Liver (tissue), 3 donors: ENCODE data around the gene MYO10.
A peak's percentile ranks its signal among the peaks of the same experiment; 100 is the strongest.

Experiments used
- CTCF ChIP-seq: fragments of 150-350 bp; IDR thresholded peaks from 2 replicates; pipeline ENCODE4 v1.5.1; 2017; ENCODE audit warnings: improper control_type of control experiment, low read depth, low read length; ENCODE audit not compliant: missing input control
- EGR1 ChIP-seq, 2 donors: IDR thresholded peaks; 2 replicates each; pipeline ENCODE4 v1.6.1; 2016 to 2018; ENCODE audit warnings: antibody characterized with exemption in 2 of 2, low read depth in 2 of 2
- FOXA2 ChIP-seq: IDR thresholded peaks from 2 replicates; pipeline ENCODE4 v1.6.1; 2016; ENCODE audit warnings: antibody characterized with exemption
- GABPA ChIP-seq, 2 donors: IDR thresholded peaks in 1 of 2; conservative IDR thresholded peaks in 1 of 2; 2 replicates each; pipeline ENCODE4 v1.6.1; 2016; ENCODE audit warnings: antibody characterized with exemption in 2 of 2, mild to moderate bottlenecking in 1 of 2, moderate library complexity in 1 of 2
- HNF4G ChIP-seq: IDR thresholded peaks from 2 replicates; pipeline ENCODE4 v1.6.1; 2016; ENCODE audit warnings: antibody characterized with exemption
- JUND ChIP-seq, 2 donors: IDR thresholded peaks; 2 replicates each; pipeline ENCODE4 v1.6.1; 2016; ENCODE audit warnings: antibody characterized with exemption in 2 of 2
- RAD21 ChIP-seq, 2 donors: IDR thresholded peaks; 2 replicates each; pipeline ENCODE4 v1.6.1; 2016; ENCODE audit warnings: antibody characterized with exemption in 2 of 2, mild to moderate bottlenecking in 2 of 2
- SP1 ChIP-seq: IDR thresholded peaks from 2 replicates; pipeline ENCODE4 v1.6.1; 2018; ENCODE audit warnings: antibody characterized with exemption, mild to moderate bottlenecking
- TAF1 ChIP-seq: conservative IDR thresholded peaks from 2 replicates; pipeline ENCODE4 v1.6.1; 2016; ENCODE audit warnings: antibody characterized with exemption, mild to moderate bottlenecking
- YY1 ChIP-seq: IDR thresholded peaks from 2 replicates; pipeline ENCODE4 v1.6.1; 2016; ENCODE audit warnings: antibody characterized with exemption, mild to moderate bottlenecking
- donor health status: healthy.
- donor health status: healthy.

GRCh38 chr5:16690243-16690852 is 245.7 kb downstream of the MYO10 start:
- TF ChIP-seq YY1 (no peak), CTCF (peak; percentile 19), GABPA (IDR thresholded peaks at IDR 0.05 in 1 of 2, conservative IDR thresholded peaks at IDR 0.05 in 1 of 2) (no peak), RAD21 (IDR thresholded peaks at IDR 0.05) (peak; percentile 36 to 66), HNF4G (no peak), TAF1 (no peak), JUND (IDR thresholded peaks at IDR 0.05) (no peak), EGR1 (IDR thresholded peaks at IDR 0.05; ENCODE audit: low read depth in 2 of 2) (no peak), FOXA2 (no peak), SP1 (no peak)
